HG03139 (cell line): ENCODE results near the gene HSPB1.
"Not testable (repeated sequence)": the region's sequence is repeated elsewhere in the genome, so short reads cannot be mapped to it uniquely, and the experiment has no call there.

Source experiments
- ATAC-seq: cut with Tn5 transposase; IDR thresholded peaks from one replicate; pipeline ENCODE4 v1.9.1; 2021; ENCODE audit not compliant: unreplicated experiment

The HSPB1 gene

GRCh38 chr7:76302347-76303201 lies at the start of gene HSPB1:
TSS of gene HSPB1 (plus strand) at chr7:76302673. CDS start at chr7:76302713, 40 bp downstream.
- peak; percentile 49 for ATAC-seq

DNA sequence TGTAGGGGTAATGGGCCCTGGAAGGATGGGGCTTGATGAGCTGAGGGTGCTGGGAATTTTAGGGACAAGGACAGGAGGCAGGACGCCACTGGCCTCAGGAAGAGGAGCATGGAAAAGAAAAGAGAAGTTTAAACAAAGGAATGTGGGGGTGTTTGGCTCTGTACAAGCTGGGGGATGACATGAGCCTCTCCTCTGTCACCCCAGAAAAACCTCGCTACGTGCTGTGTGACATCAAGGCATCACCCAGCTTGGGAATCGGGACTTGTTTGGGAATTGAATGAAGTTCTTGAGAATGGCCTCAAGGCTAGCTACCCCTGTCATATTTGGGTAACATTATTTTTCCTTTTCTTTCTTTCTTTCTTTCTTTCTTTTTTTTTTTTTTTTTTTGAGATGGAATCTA lies 47.7 kb upstream of the HSPB1 start:
- no peak for ATAC-seq

- no peak for ATAC-seq
These were observed 44.5 kb upstream of the HSPB1 start for GRCh38 chr7:76257973-76258372.

- ATAC-seq: no peak
These were observed 43.1 kb upstream of the HSPB1 start for GRCh38 chr7:76259124-76260093.

DNA sequence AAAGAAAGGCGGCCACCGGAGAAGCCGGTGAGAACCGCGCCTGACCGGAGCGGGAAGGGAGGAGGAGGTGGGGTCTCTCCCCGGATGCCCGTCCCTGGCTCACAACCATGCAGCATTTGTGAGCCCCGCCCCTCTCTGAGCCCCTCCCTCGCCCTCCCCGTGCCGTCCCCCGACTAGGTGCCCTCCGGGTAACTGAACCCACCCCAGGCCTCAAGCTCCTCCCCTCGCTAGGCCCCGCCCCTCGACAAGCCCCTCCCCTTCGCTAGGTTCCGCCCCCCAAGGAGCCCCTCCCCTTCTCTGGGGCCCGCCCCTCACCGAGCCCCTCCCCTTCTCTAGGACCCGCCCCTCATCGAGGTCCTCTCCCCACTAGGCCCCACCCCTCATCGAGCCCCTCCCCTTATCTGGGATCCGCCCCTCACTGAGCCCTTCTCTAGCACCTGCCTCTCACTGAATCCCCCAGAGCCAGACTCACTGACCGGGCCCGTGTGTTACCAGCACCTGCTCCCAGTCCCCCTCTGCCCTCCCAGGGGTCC lies 42.2 kb upstream of the HSPB1 start:
- ATAC-seq: no peak

- ATAC-seq: no peak
These were observed 41.1 kb upstream of the HSPB1 start for GRCh38 chr7:76261329-76261728.

DNA sequence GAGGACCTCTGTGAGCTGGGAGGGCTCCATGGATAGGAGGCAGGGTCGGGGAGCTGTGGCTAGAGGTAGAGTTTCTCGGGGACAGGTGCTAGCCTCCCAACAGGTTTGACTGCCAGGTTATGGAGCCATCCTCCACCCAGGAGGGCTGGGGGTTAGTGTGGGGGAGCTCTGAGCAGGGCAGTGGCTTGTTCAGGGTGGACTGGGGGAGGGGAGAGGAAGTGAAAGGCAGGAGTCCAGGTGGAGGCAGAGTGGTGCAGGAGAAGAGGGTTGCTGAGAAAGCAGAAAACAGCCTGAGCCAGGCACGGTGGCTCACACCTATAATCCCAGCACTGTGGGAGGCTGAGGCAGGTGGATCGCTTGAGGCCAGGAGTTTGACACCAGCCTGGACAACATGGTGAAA lies 40.5 kb upstream of the HSPB1 start:
- ATAC-seq: no peak

DNA sequence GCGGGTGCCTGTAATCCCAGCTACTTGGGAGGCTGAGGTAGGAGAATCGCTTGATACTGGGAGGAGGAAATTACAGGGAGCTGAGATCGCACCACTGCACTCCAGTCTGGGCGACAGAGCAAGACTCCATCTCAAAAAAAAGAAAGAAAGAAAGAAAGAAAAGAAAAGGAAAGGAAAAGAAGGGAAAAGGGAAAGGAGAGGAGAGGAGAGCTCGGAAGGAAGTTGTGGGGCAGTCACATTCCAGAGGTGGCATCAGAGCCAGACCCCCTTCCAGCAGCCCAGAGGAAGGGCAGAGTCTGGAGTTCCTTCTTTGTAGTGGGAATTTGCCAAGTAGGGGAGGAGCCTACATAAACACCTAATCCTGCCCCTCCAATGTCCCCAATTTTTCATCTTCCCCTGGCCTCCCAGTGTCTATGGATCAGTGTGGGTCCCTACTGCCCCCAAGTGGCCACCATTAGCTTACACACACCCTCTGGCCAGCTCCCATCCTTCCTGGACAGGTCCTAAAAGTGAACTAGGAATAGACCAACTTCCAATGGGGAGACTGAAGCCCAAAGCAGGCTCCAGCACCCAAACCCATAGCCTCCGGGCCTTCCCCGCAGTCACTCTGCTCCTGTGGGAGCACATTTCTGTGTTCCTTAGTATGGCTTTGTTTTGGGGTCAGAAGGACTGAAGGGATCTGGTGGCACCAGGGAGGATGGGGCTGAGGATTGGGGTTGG lies 39.6 kb upstream of the HSPB1 start:
- no peak for ATAC-seq

- ATAC-seq: no peak
These were observed 37.2 kb upstream of the HSPB1 start for GRCh38 chr7:76265299-76265698.

DNA sequence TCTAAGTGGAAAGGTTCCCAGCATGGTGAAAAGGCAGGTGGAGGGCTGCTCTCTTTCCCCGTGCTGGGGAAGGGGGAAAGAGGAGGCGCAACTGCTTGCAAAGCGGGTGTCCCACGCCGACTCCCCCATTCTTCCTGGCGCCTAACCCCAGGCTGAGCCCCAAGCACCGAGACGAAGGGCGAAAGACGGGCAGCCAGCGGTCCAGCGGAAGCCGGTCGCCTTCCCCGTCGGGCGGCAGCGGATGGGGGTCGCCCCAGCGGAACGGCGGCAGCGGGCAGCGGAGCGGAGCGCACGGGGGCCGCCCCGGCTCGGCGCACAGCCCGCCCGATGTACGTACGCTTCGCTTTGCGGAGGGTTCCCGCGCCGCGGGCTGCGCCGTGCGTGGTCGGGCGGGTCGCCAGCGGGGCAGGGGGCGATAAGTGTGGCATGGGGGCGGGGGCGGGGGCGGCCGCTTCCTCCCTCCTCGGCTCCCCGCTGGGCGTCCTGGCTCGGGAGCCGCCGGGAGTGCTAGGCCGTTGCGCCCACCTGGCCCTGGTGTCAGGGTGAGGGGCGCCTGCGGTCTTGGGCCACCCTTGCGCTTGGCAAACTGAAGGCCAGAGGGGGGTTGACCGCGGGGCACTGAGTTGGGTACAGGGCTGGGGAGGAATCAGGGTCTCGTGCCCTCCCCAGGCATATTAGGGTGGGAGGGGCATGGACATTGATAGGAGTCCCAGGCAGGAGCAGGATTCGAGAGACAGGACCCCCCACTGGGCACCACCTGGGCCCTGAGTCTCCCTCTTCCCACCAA lies 35.2 kb upstream of the HSPB1 start:
- ATAC-seq: no peak

DNA sequence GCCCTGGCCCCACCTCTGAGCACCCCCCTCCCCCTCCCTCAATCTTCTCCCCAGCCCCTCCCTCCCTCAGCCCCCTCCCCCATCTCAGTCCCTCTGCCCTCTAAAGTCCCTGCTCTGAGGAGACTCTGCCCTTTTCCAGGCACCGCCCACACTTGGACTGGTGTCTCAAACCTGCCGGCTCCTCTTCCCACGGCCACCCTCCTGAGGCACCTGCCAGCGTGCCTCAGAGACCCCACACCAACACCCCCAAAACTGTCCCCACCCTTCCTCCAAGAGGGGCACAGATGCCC lies 34.6 kb upstream of the HSPB1 start:
- no peak for ATAC-seq

GRCh38 chr7:76268376-76268775 lies 34.1 kb upstream of the HSPB1 start:
- no peak for ATAC-seq

- no peak for ATAC-seq
These were observed 32.6 kb upstream of the HSPB1 start for GRCh38 chr7:76269895-76270294.

- not testable (repeated sequence) for ATAC-seq
These were observed 31.1 kb upstream of the HSPB1 start for GRCh38 chr7:76271384-76271783.

DNA sequence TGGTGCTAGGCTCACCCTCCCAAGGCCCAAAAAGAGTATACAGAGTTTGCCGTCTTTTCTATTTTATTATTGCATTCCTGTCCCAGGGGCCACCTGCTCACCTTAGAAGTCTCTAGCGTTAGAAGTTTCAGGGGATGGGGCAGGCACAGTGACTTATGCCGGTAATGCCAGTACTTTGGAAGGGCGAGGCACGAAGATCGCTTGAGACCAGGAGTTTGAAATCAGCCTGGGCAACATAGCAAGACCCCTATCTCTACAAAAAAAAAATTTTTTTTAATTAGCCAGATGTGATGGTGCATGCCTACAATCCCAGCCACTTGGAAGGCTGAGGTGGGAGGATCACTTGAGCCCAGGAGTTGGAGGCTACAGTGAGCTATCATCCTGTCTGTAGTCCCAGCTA lies 30.3 kb upstream of the HSPB1 start:
- ATAC-seq: no peak

- ATAC-seq: no peak
These were observed 29.5 kb upstream of the HSPB1 start for GRCh38 chr7:76272851-76273497.

DNA sequence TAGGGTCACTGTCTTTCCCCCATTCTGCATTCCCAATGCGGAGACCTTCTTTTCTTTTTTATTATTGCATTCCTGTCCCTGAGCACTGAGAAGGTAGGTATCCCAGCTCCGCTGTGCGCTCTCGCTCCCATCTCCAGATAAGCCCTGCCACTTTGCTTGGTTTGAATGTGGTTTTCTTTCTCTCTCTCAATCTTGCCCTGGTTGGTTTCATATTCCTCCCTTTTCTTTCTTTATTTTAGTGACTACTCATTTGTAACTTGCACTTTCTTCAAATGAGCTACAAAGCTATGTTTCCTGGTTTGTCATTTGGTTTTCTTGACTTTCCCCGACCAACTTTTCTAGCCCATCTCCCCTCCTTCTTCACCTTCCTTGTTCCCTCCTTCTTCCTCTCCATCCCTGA lies 29.0 kb upstream of the HSPB1 start:
- ATAC-seq: no peak

DNA sequence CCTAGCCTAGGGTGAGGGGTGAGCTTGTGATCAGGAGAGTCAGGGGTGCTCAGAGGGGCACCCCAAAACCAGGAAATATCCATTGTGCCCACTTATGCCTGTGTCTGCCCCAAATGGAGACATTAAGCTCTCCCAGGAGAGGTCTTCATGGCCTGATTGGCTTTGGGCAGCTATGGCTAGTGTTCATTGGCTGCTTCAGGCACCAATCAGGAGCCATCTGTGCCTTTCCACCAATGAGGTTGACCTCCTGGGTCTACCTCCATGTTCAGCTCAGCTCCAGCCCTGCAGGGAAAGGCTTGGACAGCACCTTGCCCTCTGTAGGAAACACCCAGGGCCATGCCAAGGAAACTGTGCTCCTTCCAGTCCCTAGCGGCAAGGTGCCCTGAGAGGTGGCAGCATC lies 23.9 kb upstream of the HSPB1 start:
- no peak for ATAC-seq

DNA sequence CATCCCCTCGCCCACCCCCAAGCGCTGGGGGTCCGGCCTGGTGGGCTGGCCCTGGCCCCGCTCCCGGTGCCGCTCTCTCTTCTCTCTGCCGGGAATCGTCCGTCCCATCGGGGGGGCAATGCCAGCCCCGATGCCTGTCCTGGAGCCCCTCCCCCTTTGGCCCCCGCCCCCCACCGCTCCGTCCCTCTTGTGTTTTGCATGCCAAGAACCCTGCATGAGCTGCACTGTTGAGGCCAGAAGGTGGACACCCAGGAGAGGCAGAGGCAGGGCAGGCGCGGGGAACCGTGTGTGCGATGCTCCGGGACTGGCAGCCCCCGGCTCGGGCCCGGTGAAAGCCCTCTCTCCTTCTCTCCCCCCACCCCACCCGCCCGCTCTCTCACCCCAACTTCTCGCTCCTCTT lies 22.1 kb upstream of the HSPB1 start:
- ATAC-seq: no peak
